A549 treated with GW870086 at 1 μM for 4 hours (cell line): ENCODE data around the gene NAA16. TPM values are rescaled to one million over a fixed set of nuclear protein-coding genes. Genes with fewer than 3 reads are reported as not detected.

Experiments
- total RNA-seq: library from RNA; stranded (reverse); fragments of 200-300 nt; extraction: Qiagen RNA extraction; gene quantifications from 5 replicates; pipeline ENCODE4 v1.2.3, GENCODE V29; 2022; ENCODE audit warnings: low read depth

NAA16 gene
- 6.4 to 8.9 TPM (median 7.5 TPM) in 5 replicates for total RNA-seq

DNA sequence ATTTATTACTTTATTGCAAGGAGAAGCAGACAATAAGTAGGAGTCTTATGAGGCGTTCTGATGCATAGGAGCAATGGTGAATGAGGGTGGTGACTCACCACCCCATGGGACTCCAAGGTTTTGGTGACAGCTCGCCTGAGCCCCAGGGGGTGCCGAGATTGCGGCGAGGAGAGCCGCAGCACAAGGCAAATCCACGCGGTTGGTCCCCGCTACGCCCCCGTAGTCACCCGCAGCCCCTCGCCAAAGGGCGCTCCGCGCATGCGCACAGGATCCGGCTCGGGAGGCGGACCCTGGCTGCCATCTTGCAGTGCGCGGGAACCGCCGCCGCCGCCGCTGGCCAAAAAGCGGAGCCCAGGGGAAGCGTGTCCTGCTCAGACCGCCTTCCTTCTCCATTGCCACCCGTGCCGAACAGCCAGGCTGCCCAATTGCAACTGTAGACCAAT lies at the start of gene NAA16:
Gene NAA16, plus strand, starts transcription at position 305 of the 443 bp plus-strand sequence. CDS start 262 bp downstream, outside the sequence.

DNA sequence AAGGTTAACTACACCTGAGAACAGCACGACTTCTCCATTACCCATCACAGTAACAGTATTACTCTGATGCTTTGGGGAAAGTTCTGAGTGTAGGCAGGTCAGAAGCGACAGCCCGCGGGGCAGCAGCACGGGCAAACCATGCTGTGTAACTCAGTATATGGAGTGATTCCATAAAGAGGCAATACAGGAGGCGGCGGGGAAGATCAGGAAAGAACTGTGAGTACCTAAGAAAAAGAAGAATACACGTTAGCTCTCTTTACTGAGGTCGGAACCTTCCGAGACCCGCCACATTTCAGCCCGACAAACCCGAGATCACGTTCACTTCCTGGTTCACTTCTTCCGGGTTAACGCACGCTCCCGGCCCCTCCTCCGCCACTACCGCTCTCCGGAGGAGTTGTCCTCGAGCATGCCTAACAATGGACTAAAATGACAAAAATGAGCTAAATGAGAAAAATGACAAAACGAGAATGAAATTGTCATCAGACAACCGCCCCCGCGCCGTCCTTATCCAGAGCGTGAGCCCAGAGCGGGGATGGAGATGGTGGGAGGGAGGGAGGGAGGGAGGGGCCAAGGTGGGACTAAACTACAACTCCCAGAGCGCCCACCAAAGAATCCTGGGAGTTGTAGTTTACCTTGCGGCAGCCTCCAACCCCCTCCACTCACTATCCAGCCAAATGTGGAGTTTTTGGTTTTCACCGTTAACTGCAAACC lies 47.7 kb upstream of the NAA16 start, which contains the start of gene MTRF1:
Gene MTRF1, minus strand, starts transcription at position 316 of the 711 bp plus-strand sequence. CDS start 2,669 bp downstream, outside the sequence.

Other genes with a start within 250 kb of the NAA16 start
- 7.8 to 10.4 TPM (median 8.1 TPM) in 5 replicates for gene WBP4, start 249.8 kb upstream of the NAA16 start, total RNA-seq
- 3.8 to 5.8 TPM (median 5.0 TPM) in 5 replicates for gene KBTBD6, start 178.5 kb upstream of the NAA16 start, total RNA-seq
- 2.0 to 2.8 TPM (median 2.4 TPM) in 5 replicates for gene KBTBD7, start 116.7 kb upstream of the NAA16 start, total RNA-seq
- gene MTRF1, start 47.7 kb upstream of the NAA16 start, total RNA-seq: 4.2 to 7.2 TPM (median 5.8 TPM) in 5 replicates
- gene RGCC, start 146.3 kb downstream of the NAA16 start, total RNA-seq: 2.4 to 4.2 TPM (median 3.7 TPM) in 5 replicates